Suprapubic skin (tissue), 4 donors: ENCODE data around the gene PRADC1. TPM values are rescaled to one million over a fixed set of nuclear protein-coding genes. Genes with fewer than 3 reads are reported as not detected.
A peak's percentile ranks its signal among the peaks of the same experiment; 100 is the strongest.

Source experiments
- DNase-seq, 2 donors: peaks; one replicate each; pipeline ENCODE4 v3.0.0-alpha.2; 2019; ENCODE audit warnings: low spot score in 2 of 2
- H3K27ac ChIP-seq: fragments of 200-600 bp; sonication (generic); one replicate; pipeline ENCODE4 v1.5.1; 2019
- H3K27me3 ChIP-seq: fragments of 200-600 bp; sonication (generic); one replicate; pipeline ENCODE4 v1.5.1; 2019
- H3K36me3 ChIP-seq: fragments of 200-600 bp; sonication (generic); one replicate; pipeline ENCODE4 v1.5.1; 2019
- H3K4me1 ChIP-seq: fragments of 200-600 bp; sonication (generic); one replicate; pipeline ENCODE4 v1.5.1; 2019
- H3K4me3 ChIP-seq: fragments of 200-600 bp; sonication (generic); one replicate; pipeline ENCODE4 v1.5.1; 2019; ENCODE audit warnings: mild to moderate bottlenecking
- H3K9me3 ChIP-seq: fragments of 200-600 bp; sonication (generic); one replicate; pipeline ENCODE4 v1.5.1; 2019
- EP300 ChIP-seq: sonication (generic); formaldehyde crosslinking; IDR thresholded peaks from one replicate; pipeline ENCODE4 v1.6.1; 2017; ENCODE audit warnings: antibody characterized with exemption
- POLR2A ChIP-seq, 2 donors: fragments of 450-650 bp; IDR thresholded peaks; one replicate each; pipeline ENCODE4 v1.6.1; 2017; ENCODE audit warnings: antibody characterized with exemption in 2 of 2, mild to moderate bottlenecking in 2 of 2, moderate library complexity in 2 of 2
- POLR2AphosphoS5 ChIP-seq, 3 donors: sonication (generic); formaldehyde crosslinking; IDR thresholded peaks; one replicate each; pipeline ENCODE4 v1.6.1; 2017; ENCODE audit warnings: antibody characterized with exemption in 3 of 3
- WGBS: methylation state at CpG from one replicate; pipeline ENCODE4 v1.1.5; 2018; 5-methylcytosine and 5-hydroxymethylcytosine counted together
- total RNA-seq, 4 donors: library from RNA; depleted of rRNA; stranded (reverse); fragments of >200 nt; gene quantifications; one replicate each; pipeline ENCODE4 v1.1.0, GENCODE V29; 2016
- TF ChIP-seq, protein P1 (sequence below), 2 donors: fragments of 200-600 bp in 1 of 2; fragments of 450-650 bp in 1 of 2; sonication (generic) in 1 of 2; IDR thresholded peaks; one replicate each; pipeline ENCODE4 v1.5.1; 2016 to 2019; ENCODE audit warnings: antibody characterized with exemption in 2 of 2, mild to moderate bottlenecking in 1 of 2, moderate library complexity in 1 of 2

PRADC1 gene
- total RNA-seq, 4 donors from 2014 or later = 7.4 to 34.8 (median 25.3) TPM

DNA sequence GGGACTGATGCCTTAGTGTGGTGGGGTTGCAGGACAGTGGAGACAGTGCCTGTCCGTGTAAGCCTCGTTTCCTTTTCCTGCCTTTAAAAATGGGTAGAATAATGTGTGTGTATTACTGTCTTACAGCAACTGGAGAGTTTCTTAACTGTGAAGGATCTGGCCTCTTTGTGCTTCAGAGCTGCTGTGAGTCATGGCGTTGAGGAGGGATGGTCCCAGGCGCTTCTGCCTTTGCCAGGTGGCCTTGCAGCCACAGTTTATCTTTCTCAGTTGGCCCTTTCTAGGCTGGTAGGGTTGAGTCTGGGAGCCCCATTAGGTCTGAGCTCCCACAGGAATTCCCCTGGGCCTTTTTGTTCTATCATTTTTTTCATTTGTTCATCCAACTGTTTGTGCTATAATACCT, 9.2 kb downstream of the PRADC1 start:
- Histone ChIP-seq H3K36me3 (peaks cover 96% of the 10 kb centered on the region), H3K4me1 (no peaks in the 10 kb centered on the region), H3K9me3 (no peaks in the 10 kb centered on the region), H3K4me3 (no peak overlapping the region), H3K27ac (no peak overlapping the region), H3K27me3 (no peaks in the 10 kb centered on the region)
- WGBS = 91% methylated on average over 4 of the region's 4 CpGs
- TF ChIP-seq EP300 (no peak), POLR2AphosphoS5 (IDR thresholded peaks at IDR 0.05) (no peak), POLR2A (IDR thresholded peaks at IDR 0.05) (no peak)
- TF ChIP-seq, protein P1, sequence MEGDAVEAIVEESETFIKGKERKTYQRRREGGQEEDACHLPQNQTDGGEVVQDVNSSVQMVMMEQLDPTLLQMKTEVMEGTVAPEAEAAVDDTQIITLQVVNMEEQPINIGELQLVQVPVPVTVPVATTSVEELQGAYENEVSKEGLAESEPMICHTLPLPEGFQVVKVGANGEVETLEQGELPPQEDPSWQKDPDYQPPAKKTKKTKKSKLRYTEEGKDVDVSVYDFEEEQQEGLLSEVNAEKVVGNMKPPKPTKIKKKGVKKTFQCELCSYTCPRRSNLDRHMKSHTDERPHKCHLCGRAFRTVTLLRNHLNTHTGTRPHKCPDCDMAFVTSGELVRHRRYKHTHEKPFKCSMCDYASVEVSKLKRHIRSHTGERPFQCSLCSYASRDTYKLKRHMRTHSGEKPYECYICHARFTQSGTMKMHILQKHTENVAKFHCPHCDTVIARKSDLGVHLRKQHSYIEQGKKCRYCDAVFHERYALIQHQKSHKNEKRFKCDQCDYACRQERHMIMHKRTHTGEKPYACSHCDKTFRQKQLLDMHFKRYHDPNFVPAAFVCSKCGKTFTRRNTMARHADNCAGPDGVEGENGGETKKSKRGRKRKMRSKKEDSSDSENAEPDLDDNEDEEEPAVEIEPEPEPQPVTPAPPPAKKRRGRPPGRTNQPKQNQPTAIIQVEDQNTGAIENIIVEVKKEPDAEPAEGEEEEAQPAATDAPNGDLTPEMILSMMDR (IDR thresholded peaks at IDR 0.05) = no peak
- DNase-seq = no peak

DNA sequence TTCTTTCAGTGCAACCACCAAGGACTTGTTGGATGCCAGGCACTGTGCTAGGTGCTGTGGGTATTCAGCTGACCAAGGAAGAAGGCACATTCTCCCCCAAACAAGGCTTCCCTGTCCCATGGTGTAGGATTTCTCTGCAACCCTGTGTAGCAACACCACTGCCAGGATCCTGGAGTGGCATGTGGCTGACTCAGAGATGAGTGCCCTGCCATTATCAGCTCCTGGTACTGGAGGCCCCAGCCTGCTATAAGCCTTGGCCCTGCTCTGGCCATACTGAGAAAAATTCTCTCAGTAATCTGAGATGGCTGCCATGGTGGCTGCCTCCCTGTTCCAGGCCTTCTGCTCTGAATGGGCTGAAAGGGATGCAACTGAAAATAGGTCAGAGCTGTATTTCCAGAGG, 14.7 kb downstream of the PRADC1 start:
- DNase-seq = no peak
- H3K27ac ChIP-seq = no peak overlapping the region
- H3K27me3 ChIP-seq = no peaks in the 10 kb centered on the region
- no peak overlapping the region for H3K4me3 ChIP-seq
- peaks cover 49% of the 10 kb centered on the region for H3K36me3 ChIP-seq
- peaks cover 19% of the 10 kb centered on the region for H3K4me1 ChIP-seq
- no peaks in the 10 kb centered on the region for H3K9me3 ChIP-seq
- TF ChIP-seq, protein P1 (IDR thresholded peaks at IDR 0.05) = no peak
- TF ChIP-seq POLR2AphosphoS5 (IDR thresholded peaks at IDR 0.05) = no peak
- TF ChIP-seq EP300 = no peak
- no peak for TF ChIP-seq POLR2A (IDR thresholded peaks at IDR 0.05)

DNA sequence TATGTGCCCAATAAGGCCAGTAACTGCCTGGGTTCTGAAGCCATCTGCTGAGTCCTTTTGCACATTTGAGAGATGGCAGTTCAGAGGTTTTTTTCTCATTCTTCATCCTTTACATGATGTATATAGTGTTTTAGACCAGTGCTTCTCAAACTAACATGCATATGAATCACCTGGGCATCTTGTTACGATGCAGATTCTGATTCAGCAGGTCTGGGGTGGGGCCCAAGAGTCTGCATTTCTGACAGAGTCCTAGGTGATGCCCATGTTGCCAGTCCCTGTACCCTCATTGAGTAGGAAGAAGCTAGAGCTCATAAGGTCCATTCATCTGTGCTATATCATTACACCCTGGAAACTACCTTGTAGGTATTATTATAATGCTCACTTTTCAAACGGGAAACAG, 15.2 kb downstream of the PRADC1 start:
- no peak for TF ChIP-seq EP300
- TF ChIP-seq, protein P1 (IDR thresholded peaks at IDR 0.05) = no peak
- TF ChIP-seq POLR2AphosphoS5 (IDR thresholded peaks at IDR 0.05) = no peak
- no peak for TF ChIP-seq POLR2A (IDR thresholded peaks at IDR 0.05)
- peaks cover 44% of the 10 kb centered on the region for H3K36me3 ChIP-seq
- no peak for DNase-seq
- H3K27ac ChIP-seq = no peak overlapping the region
- H3K27me3 ChIP-seq = no peaks in the 10 kb centered on the region
- peaks cover 19% of the 10 kb centered on the region for H3K4me1 ChIP-seq
- no peak overlapping the region for H3K4me3 ChIP-seq
- WGBS = 70% methylated on average over 2 of the region's 2 CpGs
- no peaks in the 10 kb centered on the region for H3K9me3 ChIP-seq

DNA sequence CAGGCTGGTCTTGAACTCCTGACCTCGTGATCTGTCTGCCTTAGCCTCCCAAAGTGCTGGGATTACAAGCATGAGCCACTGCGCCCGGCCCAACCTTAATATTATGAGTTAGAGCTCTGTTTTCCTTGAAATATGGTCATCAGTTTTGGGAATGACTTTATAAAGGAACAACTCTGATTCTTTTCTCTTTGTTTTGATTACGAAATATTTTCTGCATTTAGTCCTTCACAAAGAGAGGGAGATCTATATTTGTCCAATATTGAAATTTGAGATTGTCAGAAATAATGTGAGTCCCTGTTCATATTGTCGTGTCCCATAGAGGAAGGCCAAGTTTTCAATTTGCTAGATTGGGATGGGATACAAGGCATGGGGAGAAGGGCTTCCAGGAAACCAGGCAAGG, 15.9 kb downstream of the PRADC1 start:
- Histone ChIP-seq H3K9me3 (no peaks in the 10 kb centered on the region), H3K27me3 (no peaks in the 10 kb centered on the region), H3K27ac (no peak overlapping the region), H3K4me3 (no peak overlapping the region), H3K4me1 (peaks cover 24% of the 10 kb centered on the region), H3K36me3 (peaks cover 37% of the 10 kb centered on the region)
- TF ChIP-seq, protein P1 (IDR thresholded peaks at IDR 0.05) = no peak
- TF ChIP-seq EP300 = no peak
- TF ChIP-seq POLR2AphosphoS5 (IDR thresholded peaks at IDR 0.05) = no peak
- no peak for TF ChIP-seq POLR2A (IDR thresholded peaks at IDR 0.05)
- no peak for DNase-seq
- WGBS = 93% methylated on average over 5 of the region's 5 CpGs

DNA sequence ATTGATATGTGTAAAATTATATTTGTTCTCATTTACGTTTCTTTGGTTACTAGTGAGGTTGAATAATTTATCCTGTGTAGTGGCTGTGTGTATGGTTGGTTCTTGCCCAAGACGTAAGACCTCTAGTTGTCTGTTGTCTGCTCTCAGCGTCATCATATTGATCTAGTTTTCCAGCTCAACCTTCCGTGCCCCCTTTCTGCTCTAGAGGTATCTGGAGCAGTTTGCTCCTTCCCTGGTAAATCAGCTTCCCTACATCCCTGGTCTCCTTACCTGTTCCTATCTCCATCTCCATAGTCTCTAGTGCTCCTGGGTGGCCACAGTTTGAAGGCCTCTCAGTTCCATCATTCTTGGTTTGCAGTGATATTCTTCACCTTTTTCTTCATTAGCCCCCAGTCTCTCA, 17.8 kb downstream of the PRADC1 start:
- no peak for TF ChIP-seq POLR2AphosphoS5 (IDR thresholded peaks at IDR 0.05)
- TF ChIP-seq, protein P1 (IDR thresholded peaks at IDR 0.05) = no peak
- TF ChIP-seq POLR2A (IDR thresholded peaks at IDR 0.05) = no peak
- TF ChIP-seq EP300 = no peak
- Histone ChIP-seq H3K9me3 (no peaks in the 10 kb centered on the region), H3K27ac (no peak overlapping the region), H3K4me3 (peak overlapping the region; percentile 82), H3K36me3 (peaks cover 19% of the 10 kb centered on the region), H3K4me1 (peaks cover 24% of the 10 kb centered on the region), H3K27me3 (no peaks in the 10 kb centered on the region)
- WGBS = 79% methylated on average over 4 of the region's 4 CpGs
- no peak for DNase-seq
